Measurements from ENCODE around the gene PAPPA2.

DNA sequence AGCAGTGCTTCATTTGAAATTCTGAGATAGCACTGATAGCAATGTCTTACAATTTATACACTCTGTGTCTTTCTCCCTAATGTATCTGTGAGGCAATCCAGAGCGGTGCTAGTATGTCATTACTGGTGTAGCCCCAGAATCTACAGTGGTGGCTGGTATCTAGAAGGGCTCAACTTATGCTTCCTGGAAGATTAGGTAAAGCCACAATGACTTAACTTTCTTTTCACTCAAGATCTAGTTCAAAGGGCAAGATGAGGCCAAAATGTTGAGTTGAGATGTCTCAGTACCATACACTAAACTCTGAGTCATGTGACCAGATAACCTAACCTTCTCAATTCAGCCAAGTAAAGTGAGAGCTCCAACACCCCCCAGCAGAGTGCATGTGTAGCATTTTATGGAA lies 77.5 kb downstream of the PAPPA2 start:
- no peak for TF ChIP-seq POLR2AphosphoS5 (IDR thresholded peaks at IDR 0.05)
- no peak for TF ChIP-seq EP300 (IDR thresholded peaks at IDR 0.05)
- TF ChIP-seq, protein P1, sequence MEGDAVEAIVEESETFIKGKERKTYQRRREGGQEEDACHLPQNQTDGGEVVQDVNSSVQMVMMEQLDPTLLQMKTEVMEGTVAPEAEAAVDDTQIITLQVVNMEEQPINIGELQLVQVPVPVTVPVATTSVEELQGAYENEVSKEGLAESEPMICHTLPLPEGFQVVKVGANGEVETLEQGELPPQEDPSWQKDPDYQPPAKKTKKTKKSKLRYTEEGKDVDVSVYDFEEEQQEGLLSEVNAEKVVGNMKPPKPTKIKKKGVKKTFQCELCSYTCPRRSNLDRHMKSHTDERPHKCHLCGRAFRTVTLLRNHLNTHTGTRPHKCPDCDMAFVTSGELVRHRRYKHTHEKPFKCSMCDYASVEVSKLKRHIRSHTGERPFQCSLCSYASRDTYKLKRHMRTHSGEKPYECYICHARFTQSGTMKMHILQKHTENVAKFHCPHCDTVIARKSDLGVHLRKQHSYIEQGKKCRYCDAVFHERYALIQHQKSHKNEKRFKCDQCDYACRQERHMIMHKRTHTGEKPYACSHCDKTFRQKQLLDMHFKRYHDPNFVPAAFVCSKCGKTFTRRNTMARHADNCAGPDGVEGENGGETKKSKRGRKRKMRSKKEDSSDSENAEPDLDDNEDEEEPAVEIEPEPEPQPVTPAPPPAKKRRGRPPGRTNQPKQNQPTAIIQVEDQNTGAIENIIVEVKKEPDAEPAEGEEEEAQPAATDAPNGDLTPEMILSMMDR (IDR thresholded peaks at IDR 0.05) = no peak
